Inflammatory macrophage treated with lipopolysaccharide for 1 hour (primary cell): Measurements from ENCODE around the gene MMD.
"Not testable (repeated sequence)": the region's sequence is repeated elsewhere in the genome, so short reads cannot be mapped to it uniquely, and the experiment has no call there.

Experiments
- DNase-seq, 2 donors: peaks; one replicate each; pipeline ENCODE4 v3.0.0-alpha.2; 2020 to 2022

Gene MMD

DNA sequence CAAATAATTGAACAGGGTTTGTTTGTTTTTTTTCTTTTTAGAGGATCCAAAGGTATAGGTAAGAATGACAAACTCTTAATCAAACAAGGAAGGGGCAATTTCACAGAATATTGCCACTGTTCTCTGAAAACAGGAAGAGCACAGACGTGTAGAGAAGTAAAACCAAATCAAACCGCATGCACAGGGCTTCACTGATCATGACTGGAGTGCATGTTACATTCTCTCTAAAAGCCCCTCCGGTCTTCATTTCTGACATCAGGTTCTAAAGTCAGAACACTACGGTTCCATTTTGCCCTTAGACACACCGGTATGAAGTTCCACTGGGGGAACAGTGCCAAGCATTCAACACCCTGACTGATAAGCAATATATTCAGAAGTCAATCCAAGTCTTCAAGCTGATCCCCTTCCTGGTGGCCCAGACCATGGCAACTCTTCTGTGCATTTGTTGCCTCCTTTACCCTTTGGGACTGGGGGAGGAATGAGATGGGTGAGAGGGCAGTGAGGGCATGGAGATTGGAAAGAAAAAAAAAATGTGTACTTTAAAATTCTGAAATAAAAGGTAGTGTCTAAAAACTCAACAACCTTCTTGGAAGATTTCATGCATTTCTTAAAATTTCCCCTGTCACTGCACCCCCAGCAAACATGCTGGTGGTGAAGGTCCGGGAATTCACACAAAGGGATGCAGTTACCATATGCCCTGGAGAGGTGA lies 1.4 kb downstream of the MMD start:
- peak; percentile 67 to 76 for DNase-seq

DNA sequence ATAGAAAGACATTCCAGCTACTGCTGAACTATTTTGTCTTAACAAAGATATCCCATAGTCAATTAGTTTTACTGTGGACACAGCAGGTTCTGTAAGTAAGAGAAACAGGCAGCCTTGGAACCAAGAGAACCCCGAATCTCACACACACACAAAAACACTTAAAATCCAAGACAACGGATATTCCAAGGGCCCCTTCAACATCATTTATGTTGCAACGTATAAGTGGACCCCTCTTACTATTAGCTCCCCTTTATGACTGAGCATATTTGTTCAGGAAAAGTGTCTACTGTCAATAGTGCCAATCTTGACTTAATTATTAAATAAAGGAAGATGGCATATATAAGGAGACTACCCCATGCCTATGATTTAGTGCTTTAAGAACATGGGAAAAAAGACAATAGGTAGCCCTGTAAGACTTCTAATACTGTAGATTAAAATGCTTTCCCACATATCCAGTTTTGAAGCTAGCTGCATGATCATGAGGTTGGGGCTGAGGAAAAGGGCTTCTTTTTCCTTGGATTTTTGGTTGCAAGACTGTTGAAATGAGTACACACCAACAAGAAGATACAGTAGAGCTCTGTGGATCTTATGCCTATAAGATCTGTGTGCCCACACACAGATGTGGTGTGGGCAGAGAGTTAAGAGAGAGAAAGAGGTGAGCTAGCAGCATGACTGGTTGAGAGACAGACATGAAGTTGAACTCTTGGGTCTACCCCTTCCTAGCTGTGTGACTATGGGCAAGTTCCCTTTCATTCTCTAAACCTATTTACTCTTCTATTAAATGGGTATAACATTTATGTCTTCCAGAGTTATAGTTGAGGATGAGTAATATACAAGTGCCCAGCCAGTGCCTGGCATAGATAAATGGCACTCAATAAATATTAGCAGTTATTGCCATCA lies 3.0 kb downstream of the MMD start:
- no peak for DNase-seq

GRCh38 chr17:55417411-55418268 lies 4.0 kb downstream of the MMD start:
- no peak for DNase-seq

- peak in 1 of 2 donors; percentile 38 for DNase-seq
These were observed 5.1 kb downstream of the MMD start for GRCh38 chr17:55416470-55417052.

DNA sequence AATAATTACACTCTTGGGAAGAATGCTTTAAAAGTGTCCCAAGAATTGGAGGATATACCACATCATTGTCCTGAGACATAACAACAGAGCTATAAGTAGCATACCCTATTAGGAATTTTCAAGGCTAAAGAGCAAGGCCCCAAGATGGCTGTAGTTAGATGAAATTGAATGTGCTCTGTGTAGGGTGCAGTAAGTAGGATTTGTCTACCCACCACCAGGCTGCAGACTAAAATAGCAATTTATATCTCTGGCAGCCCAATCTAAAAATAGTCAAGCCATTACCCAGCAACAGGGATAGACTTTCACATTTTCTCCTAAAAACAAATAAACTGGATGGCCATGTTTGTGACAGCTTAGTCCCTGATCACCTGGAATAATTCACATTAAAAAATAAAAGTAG lies 5.6 kb downstream of the MMD start:
- no peak for DNase-seq

DNA sequence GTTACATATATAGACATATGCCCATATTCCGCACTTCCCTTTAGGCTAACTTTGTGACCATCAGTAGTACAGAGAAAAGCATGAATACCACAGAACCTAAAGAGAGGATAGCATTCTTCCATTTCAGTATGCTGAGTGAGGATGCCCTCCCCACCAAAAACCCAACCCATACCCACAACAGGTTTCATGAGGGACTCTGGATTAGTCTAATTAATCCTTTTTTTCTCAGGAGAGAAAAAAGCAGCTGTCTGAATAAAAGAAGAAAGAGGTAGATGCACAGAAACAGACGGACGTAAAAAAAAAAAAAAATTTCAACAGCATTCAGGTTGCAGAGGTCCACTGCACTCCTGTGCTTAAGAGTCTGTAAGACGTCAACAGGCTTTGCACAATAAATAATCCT lies 6.7 kb downstream of the MMD start:
- DNase-seq = no peak

DNA sequence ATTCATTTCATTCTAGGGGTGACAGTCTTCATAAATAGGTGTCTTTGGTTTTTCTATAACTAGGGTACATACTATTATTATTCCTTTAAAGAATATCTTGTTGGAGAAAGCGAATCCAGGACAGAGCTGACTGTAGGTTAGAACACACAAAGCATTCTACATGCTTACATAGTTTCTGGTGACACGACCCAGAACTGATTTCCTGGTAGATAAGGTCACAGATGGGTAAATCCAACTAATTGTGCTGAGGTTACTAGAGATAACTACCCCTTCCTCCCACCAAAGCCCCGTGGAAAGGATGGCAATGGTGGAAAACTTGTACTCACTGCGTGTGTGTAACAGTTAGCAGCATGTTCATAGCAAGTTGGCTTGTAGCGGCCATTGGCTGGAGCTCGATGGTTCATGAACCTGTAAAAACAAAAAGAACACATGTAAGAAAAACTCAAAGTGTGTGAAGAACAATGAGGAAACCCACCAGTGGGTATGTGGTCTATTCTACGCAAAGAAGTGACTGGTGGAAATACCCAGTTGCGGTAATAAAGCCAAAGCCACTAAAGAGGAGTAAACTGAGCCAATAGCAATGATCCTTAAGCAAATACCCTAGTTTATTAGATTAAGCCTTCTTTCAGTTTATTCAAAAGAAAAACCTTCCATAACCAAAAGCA lies 7.7 kb downstream of the MMD start:
- DNase-seq = no peak

GRCh38 chr17:55411463-55411855 lies 10.2 kb downstream of the MMD start:
- no peak for DNase-seq

GRCh38 chr17:55410722-55411462 lies 10.7 kb downstream of the MMD start:
- DNase-seq = no peak

GRCh38 chr17:55409030-55409800 lies 12.4 kb downstream of the MMD start:
- no peak for DNase-seq

GRCh38 chr17:55407641-55408566 lies 13.7 kb downstream of the MMD start:
- peak in 1 of 2 donors; percentile 18 for DNase-seq

GRCh38 chr17:55405600-55405999 lies 16.0 kb downstream of the MMD start:
- no peak for DNase-seq

DNA sequence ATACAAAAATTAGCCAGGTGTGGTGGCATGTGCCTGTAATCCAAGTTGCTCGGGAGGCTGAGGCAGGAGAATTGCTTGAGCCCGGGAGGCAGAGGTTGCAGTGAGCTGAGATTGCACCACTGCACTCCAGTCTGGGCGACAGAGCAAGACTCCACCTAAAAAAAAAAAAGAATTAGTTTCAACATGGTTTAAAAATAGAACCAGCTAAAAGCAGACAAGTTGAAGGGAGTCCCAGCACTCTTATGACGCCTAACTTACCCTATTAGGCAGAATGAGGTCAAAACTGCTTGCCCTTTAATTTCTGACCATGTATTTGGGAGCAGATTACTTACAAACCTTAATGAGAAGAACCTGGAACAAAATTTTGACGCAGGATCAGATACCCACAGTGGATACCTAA lies 17.4 kb downstream of the MMD start:
- DNase-seq = not testable (repeated sequence)

GRCh38 chr17:55402374-55402773 lies 19.3 kb downstream of the MMD start:
- no peak for DNase-seq

- DNase-seq = no peak
These were observed 22.9 kb downstream of the MMD start for GRCh38 chr17:55398689-55399088.

GRCh38 chr17:55395803-55396505 lies 25.7 kb downstream of the MMD start:
- DNase-seq = no peak

GRCh38 chr17:55394357-55395021 lies 27.1 kb downstream of the MMD start:
- peak; percentile 67 to 75 for DNase-seq

DNA sequence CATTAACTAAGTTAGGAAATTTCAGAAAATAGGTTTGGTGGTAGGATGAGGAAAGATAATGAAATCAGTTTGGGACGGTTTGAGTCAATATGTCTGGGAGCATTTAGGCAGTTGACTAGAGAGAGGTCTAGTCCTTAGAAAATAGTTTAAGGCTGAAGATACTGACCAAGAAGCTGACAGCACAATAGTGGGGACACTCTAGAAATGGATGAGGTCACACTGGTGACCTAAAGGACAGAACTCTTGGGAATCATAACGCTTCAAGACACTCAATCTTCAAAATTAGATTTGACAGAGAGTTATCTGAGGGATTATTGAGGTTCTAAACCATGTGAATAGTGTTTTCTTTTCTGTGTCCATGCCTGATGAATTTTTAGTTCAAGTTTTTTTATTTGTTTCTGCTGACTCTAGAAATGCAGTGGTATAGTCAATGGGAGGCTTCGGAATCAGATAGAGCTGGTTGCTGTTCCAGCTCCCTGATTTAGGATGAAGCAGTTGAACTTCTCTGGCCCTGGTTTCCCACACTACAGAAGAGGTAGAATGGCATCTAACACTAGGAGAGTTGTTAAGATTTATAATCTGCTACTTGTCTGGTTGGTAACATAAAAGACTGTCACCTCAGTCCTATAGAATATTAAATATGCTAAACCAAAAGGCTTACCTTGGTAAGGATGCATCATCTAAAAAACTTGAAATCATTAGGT lies 29.7 kb downstream of the MMD start:
- DNase-seq = no peak
